GM12865 (cell line): ENCODE data around the gene LRIG1.

ENCODE experiments used
- DNase-seq: peaks from one replicate; pipeline ENCODE4 v3.0.0; 2010; ENCODE audit warnings: low read depth
- H3K4me3 ChIP-seq: 2 replicates; pipeline ENCODE4 v1.5.1; 2011; ENCODE audit warnings: mild to moderate bottlenecking, low read depth, low read length, control low read depth
- TF ChIP-seq, protein P1 (sequence below): IDR thresholded peaks from 2 replicates; pipeline ENCODE4 v1.5.1; 2011; ENCODE audit warnings: low read length, control low read depth, low read depth, inconsistent platforms; ENCODE audit not compliant: insufficient read depth; ENCODE audit errors: missing control alignments

The LRIG1 gene

GRCh38 chr3:66498687-66499621 is 1.9 kb downstream of the LRIG1 start:
- peak overlapping the region; percentile 89 for H3K4me3 ChIP-seq
- TF ChIP-seq, protein P1, sequence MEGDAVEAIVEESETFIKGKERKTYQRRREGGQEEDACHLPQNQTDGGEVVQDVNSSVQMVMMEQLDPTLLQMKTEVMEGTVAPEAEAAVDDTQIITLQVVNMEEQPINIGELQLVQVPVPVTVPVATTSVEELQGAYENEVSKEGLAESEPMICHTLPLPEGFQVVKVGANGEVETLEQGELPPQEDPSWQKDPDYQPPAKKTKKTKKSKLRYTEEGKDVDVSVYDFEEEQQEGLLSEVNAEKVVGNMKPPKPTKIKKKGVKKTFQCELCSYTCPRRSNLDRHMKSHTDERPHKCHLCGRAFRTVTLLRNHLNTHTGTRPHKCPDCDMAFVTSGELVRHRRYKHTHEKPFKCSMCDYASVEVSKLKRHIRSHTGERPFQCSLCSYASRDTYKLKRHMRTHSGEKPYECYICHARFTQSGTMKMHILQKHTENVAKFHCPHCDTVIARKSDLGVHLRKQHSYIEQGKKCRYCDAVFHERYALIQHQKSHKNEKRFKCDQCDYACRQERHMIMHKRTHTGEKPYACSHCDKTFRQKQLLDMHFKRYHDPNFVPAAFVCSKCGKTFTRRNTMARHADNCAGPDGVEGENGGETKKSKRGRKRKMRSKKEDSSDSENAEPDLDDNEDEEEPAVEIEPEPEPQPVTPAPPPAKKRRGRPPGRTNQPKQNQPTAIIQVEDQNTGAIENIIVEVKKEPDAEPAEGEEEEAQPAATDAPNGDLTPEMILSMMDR: no peak
- DNase-seq: no peak

DNA sequence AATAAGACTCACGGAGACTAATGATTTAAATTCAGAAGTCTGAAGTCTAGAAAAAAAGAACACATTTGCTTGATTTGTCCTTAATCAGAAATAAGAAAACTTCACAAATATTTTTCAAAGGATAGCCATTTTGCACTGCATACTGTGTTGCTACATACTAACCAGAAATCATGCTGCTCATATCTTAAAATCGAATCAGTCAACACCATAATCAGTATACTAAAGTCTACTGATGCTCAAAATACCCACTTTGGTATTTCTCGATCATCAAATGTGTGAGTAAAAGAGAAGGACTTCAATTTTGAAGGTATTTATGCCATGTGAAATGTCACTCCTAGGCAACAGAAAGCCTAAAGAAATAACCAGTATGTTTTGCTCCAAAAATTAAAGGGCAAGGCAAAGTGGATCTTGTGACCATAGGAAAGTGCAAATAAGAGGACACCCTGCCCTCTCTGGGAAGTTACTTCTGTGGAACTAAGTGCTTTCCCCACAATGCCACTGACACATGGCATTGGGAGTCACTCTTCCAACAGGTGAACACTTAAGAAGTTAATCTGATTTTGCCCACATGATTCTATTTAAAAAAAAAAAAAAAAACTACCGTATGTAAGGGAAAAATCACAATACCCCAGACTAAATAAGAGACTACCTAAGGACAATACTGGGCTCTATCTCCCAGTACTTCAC is 2.7 kb downstream of the LRIG1 start:
- DNase-seq: no peak
- H3K4me3 ChIP-seq: no peak overlapping the region; the same call in 1 of the 2 replicates
- TF ChIP-seq, protein P1: no peak

DNA sequence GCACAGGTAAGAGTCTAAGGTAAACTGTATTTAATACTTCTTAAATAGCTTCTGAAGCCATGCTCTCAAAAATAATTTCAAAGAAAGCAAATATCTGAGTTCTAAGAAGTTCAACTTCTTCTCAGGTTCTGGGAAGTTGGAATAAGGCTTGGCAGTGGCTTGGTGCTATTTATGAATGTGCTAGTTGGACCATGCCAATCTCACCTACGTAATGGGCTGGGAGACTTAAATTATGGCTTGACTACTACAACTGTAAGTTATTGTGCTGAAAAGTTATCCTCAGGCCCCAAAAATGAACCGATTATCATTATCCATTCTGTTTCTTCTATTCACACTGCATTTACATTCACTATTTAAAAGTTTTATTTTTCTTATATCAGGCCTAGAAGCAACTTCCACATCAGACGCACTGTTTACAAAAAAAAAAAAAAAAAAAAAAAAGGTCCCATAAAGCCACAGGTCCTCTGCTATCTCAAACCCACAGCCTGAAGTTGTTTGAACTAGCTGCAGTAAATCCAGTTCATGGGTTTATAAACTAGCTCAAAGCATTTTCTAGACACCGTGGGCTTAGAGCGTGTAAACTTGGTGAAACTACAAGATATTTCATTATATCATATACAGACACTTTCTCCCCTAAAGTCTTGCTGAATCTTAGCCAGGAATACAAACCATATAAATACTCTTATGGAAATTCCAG is 3.4 kb downstream of the LRIG1 start:
- H3K4me3 ChIP-seq: no peak overlapping the region
- TF ChIP-seq, protein P1: no peak
- no peak for DNase-seq

DNA sequence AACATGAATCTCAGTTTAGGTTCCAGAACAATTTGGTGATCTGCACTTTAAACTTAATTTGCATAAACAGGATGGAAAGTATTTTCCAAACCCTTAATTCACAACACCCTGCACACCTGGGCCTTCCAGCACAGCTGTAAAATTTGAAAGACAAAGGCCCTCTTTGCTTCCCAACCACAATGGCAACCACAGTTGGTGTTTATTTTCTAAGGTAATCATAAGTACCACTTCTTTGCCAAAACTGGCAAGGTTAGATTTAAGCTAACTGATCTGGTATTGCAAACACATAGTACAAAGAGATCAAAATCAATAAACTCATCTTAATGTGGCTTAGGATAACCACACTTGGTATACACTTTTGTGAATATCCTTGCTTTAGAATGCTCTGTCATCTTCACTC is 4.1 kb downstream of the LRIG1 start:
- TF ChIP-seq, protein P1: no peak
- no peak for DNase-seq
- H3K4me3 ChIP-seq: no peak overlapping the region

- TF ChIP-seq, protein P1: no peak
- no peak overlapping the region for H3K4me3 ChIP-seq
- no peak for DNase-seq
These were observed 4.5 kb downstream of the LRIG1 start for GRCh38 chr3:66496301-66496700.

DNA sequence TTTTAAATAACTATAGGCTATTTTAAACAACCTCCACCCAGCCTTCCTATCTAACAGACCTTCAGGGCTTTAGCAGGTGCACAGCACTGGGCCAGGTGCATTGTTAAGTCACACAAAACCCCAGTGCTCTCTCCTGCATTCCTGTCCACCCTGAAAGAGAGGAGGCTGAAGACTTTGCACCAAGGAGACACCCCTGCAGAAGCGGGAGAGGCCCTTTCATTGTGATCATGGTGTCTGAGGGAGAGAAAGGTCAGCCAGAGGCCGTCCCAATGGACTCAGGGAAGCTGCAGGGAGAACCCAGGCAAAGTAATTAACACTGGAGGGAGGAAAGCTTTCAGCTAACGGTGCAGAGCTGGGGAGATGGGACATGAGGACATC is 5.2 kb downstream of the LRIG1 start:
- TF ChIP-seq, protein P1: no peak
- DNase-seq: no peak
- no peak overlapping the region for H3K4me3 ChIP-seq
